ENCODE data around the gene FLACC1. TPM values are rescaled to one million over a fixed set of nuclear protein-coding genes. Genes with fewer than 3 reads are reported as not detected.

Gene FLACC1
- total RNA-seq, 6 experiments from 2014 or later, result 0.74 to 2.0 (median 0.91) TPM

DNA sequence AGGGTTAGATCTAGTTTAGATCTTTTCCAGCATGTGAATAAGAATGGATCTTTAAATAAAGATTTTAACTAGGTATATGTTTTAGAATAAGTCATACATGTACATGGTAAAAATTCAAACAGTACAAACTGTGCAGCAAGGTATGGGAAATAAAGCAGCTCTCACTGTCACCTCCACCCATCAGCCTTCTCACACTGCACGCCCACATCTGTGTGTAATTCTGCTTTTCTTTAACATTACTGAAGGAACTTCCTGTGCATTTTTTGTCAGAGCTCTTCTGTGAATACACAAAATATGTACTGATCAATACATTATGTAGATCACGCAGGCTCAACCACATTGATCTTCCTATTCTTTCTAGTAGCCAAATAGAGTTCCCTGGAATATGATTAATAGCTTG lies 93.4 kb downstream of the FLACC1 start:
- Histone ChIP-seq H3K9me3 (no peaks in the 10 kb centered on the region), H3K4me1 (peaks cover 0 to 5% (median 0%) of the 10 kb centered on the region in 4 donors), H3K4me3 (no peak overlapping the region), H3K36me3 (no peaks in the 10 kb centered on the region), H3K27ac (no peak overlapping the region), H3K27me3 (no peaks in the 10 kb centered on the region)
- DNase-seq, result no peak
- peak in 1 of 4 donors; percentile 14 for ATAC-seq
- WGBS (ENCODE audit: insufficient coverage, low coverage, low lambda C conversion rate, missing lambda C conversion rate), result 65% methylated on average over 2 of the region's 2 CpGs
- TF ChIP-seq, protein P1, sequence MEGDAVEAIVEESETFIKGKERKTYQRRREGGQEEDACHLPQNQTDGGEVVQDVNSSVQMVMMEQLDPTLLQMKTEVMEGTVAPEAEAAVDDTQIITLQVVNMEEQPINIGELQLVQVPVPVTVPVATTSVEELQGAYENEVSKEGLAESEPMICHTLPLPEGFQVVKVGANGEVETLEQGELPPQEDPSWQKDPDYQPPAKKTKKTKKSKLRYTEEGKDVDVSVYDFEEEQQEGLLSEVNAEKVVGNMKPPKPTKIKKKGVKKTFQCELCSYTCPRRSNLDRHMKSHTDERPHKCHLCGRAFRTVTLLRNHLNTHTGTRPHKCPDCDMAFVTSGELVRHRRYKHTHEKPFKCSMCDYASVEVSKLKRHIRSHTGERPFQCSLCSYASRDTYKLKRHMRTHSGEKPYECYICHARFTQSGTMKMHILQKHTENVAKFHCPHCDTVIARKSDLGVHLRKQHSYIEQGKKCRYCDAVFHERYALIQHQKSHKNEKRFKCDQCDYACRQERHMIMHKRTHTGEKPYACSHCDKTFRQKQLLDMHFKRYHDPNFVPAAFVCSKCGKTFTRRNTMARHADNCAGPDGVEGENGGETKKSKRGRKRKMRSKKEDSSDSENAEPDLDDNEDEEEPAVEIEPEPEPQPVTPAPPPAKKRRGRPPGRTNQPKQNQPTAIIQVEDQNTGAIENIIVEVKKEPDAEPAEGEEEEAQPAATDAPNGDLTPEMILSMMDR (IDR thresholded peaks at IDR 0.05), result no peak
- no peak for TF ChIP-seq POLR2A (IDR thresholded peaks at IDR 0.05)
- intact Hi-C loops (cut with DNase I), result no loop called here

DNA sequence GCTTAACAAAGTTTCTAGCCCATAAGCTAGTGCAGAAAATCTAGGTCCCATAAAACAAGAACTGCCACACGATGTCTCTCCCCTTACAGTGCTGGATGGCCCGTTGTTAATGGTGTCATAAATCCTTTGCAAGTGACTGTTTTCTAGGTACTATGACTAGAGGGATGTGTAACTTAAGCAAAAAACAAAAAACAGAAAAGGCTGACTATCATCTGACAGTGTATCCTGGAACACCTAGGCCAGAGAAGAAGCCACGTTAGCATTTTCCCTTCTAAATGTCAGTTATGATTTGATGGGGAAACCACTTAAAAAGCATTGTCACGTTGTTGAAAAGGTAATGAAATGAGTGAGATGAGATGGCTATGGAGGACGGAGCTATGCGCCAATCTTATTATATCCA lies 94.4 kb downstream of the FLACC1 start:
- TF ChIP-seq POLR2A (IDR thresholded peaks at IDR 0.05), result no peak
- TF ChIP-seq, protein P1 (IDR thresholded peaks at IDR 0.05), result no peak
- Histone ChIP-seq H3K4me1 (peaks cover 0 to 5% (median 0%) of the 10 kb centered on the region in 4 donors), H3K27me3 (no peaks in the 10 kb centered on the region), H3K36me3 (no peaks in the 10 kb centered on the region), H3K9me3 (no peaks in the 10 kb centered on the region), H3K27ac (no peak overlapping the region), H3K4me3 (no peak overlapping the region)
- ATAC-seq (no peak), DNase-seq (no peak)
- intact Hi-C loops (cut with DNase I), result no loop called here
- WGBS (ENCODE audit: insufficient coverage, low coverage, low lambda C conversion rate, missing lambda C conversion rate), result 47% methylated on average over 6 of the region's 6 CpGs

DNA sequence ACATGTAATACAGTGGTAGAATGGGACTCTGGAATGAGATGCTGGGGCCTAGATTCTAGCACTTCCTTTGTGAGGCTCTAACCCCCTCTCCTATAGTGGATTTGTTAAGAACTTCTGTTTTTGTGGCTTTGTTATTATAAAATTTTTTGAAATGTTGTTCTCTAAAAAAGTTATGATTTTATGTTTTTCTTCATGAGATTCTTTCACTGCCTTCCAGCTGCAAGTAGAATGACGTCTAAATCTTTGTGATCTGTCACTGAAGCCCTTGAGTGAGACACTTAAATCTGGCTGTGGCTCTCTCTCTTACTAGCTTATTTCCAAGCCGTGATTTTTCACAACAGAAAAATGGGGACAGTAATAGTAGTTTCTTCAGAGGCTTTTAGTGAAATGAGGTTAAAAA lies 95.2 kb downstream of the FLACC1 start:
- Histone ChIP-seq H3K27ac (no peak overlapping the region), H3K27me3 (no peaks in the 10 kb centered on the region), H3K4me3 (no peak overlapping the region), H3K9me3 (no peaks in the 10 kb centered on the region), H3K36me3 (no peaks in the 10 kb centered on the region), H3K4me1 (peaks cover 0 to 5% (median 0%) of the 10 kb centered on the region in 4 donors)
- DNase-seq (no peak), ATAC-seq (no peak)
- 37% methylated on average over 2 of the region's 2 CpGs for WGBS (ENCODE audit: insufficient coverage, low coverage, low lambda C conversion rate, missing lambda C conversion rate)
- intact Hi-C loops (cut with DNase I), result no loop called here
- no peak for TF ChIP-seq POLR2A (IDR thresholded peaks at IDR 0.05)
- TF ChIP-seq, protein P1 (IDR thresholded peaks at IDR 0.05), result no peak

DNA sequence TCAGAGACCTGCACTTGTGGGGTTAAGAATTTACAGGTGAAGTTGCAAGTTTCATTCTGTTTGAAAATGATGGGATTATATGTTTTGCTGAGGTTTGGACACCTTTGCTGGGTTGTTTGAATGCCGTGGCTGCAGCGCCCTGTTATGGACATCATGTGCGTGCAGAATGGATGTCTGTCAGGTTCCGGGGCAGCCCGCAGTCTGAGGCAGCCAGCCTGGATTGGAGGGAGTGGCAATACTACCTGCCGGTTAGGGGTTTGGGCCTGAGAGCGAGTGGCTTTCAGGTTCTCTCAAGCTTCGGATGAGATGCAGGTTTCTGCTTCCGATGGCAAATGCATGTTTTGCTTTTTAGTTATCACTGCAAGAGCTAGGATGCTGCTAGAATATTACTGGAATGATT lies 95.7 kb downstream of the FLACC1 start:
- Histone ChIP-seq H3K27ac (peak overlapping the region in 2 of 3 donors; percentile 25 to 41), H3K4me1 (peaks cover 0 to 5% (median 0%) of the 10 kb centered on the region in 4 donors), H3K9me3 (no peaks in the 10 kb centered on the region), H3K27me3 (no peaks in the 10 kb centered on the region), H3K4me3 (no peak overlapping the region), H3K36me3 (no peaks in the 10 kb centered on the region)
- no peak for DNase-seq
- WGBS (ENCODE audit: insufficient coverage, low coverage, low lambda C conversion rate, missing lambda C conversion rate), result 20% methylated on average over 1 of the region's 9 CpGs
- intact Hi-C loops (cut with DNase I), result no loop called here
- TF ChIP-seq POLR2A (IDR thresholded peaks at IDR 0.05), result no peak
- TF ChIP-seq, protein P1 (IDR thresholded peaks at IDR 0.05), result no peak
- ATAC-seq, result no peak

Data from right lobe of liver (tissue), 6 donors.